ENCODE measurements around the gene FGFRL1. TPM values are rescaled to one million over a fixed set of nuclear protein-coding genes. Genes with fewer than 3 reads are reported as not detected.

The FGFRL1 gene
- total and polyA plus RNA-seq, 2 of the 13 experiments (the other 11 are each of a cell fraction or from before 2014, with no cell fraction given): 19.1 to 30.6 TPM

DNA sequence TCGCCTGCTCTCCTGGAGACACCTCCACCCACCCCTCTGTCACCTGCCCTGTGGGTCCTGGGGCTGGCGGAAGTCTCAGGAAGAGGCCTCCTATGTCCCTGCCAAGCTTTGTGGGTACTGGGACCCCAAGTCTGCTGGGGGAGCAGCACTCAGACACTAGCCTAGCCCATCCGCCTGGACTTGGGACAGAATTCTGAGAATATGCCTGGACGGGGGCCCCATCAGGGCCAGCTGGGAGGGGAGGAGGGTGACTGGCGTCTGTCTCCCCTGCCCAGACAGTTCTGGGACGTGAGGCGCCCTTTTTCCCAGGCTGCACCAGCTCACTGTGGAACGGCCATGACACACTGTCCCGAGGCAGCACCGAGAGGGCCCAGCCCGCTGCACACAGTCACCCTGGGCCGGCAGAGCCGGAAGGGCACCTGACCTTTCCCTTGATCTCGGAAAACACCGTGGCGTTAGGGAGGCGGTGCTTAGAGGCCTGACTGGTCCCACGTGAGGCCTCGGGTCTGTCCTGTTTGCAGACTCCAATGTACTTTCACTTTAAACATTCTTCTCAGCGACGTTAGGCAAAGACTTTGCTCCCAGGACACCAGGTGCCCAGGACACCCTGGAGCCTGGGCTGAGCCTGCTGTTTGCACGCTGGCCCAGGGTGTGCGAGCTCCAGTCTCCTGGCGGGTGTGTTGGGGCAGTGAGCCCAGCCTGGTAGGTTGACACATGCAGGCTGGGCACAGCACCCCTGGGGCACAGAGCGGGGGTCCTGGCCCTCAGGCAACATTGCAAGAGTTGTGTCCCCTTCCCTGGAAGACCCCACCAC, 18.9 kb upstream of the FGFRL1 start (continued):
- TF ChIP-seq ZNF207 (IDR thresholded peaks at IDR 0.05; ENCODE audit: borderline replicate concordance) (no peak), ZNF30 (CRISPR knock-in tag; IDR thresholded peaks at IDR 0.05) (no peak), TP53 (CRISPR knock-in tag; conservative IDR thresholded peaks at IDR 0.05) (no peak), CENPT (CRISPR knock-in tag; IDR thresholded peaks at IDR 0.05; ENCODE audit: low read depth) (no peak), YEATS2 (CRISPR knock-in tag; IDR thresholded peaks at IDR 0.05; ENCODE audit: borderline replicate concordance) (peak; percentile 82), HOXD1 (CRISPR knock-in tag; IDR thresholded peaks at IDR 0.05) (no peak; the same call in 1 of the 2 replicates), HNRNPL (IDR thresholded peaks at IDR 0.05; ENCODE audit: low read depth, low read length) (peak; percentile 96), ZNF484 (CRISPR knock-in tag; IDR thresholded peaks at IDR 0.05; ENCODE audit: borderline replicate concordance, low read depth) (no peak), ATF7 (IDR thresholded peaks at IDR 0.05) (no peak), ATF7 (CRISPR knock-in tag; IDR thresholded peaks at IDR 0.05) (no peak), ZNF432 (CRISPR knock-in tag; IDR thresholded peaks at IDR 0.05; ENCODE audit: borderline replicate concordance) (no peak), ZNF577 (CRISPR knock-in tag; IDR thresholded peaks at IDR 0.05; ENCODE audit: borderline replicate concordance, low read depth) (no peak), MAZ (IDR thresholded peaks at IDR 0.05; ENCODE audit: borderline replicate concordance, low read depth, low read length) (no peak), MAZ (CRISPR knock-in tag; IDR thresholded peaks at IDR 0.05; ENCODE audit: low read depth) (peak; percentile 66; the same call in 1 of the 2 replicates), TBX2 (CRISPR knock-in tag; IDR thresholded peaks at IDR 0.05; ENCODE audit: borderline replicate concordance) (peak; percentile 95), GATAD1 (CRISPR knock-in tag; IDR thresholded peaks at IDR 0.05) (peak; percentile 85), ZNF703 (CRISPR knock-in tag; IDR thresholded peaks at IDR 0.05; ENCODE audit: borderline replicate concordance) (no peak; the same call in 1 of the 2 replicates), ZNF652 (CRISPR knock-in tag; IDR thresholded peaks at IDR 0.05; ENCODE audit: borderline replicate concordance, low read depth) (peak; percentile 38; the same call in 1 of the 2 replicates), SIN3B (IDR thresholded peaks at IDR 0.05; ENCODE audit: low read length) (0 out of 2 replicates have a peak, but pooled peaks have one; percentile 33), DNMT1 (CRISPR knock-in tag; IDR thresholded peaks at IDR 0.05) (0 out of 2 replicates have a peak, but pooled peaks have one; percentile 33), ZNF788 (CRISPR knock-in tag; IDR thresholded peaks at IDR 0.05; ENCODE audit: borderline replicate concordance) (peak; percentile 87; the same call in 1 of the 2 replicates), TOE1 (CRISPR knock-in tag; IDR thresholded peaks at IDR 0.05) (no peak), PCBP2 (optimal IDR thresholded peaks at IDR 0.05; ENCODE audit: low read depth, low read length, poor library complexity, severe bottlenecking) (no peak), ZBTB42 (CRISPR knock-in tag; IDR thresholded peaks at IDR 0.05) (peak; percentile 55), ZNF83 (CRISPR knock-in tag; IDR thresholded peaks at IDR 0.05; ENCODE audit: borderline replicate concordance) (0 out of 2 replicates have a peak, but pooled peaks have one; percentile 47), BRD4 (CRISPR knock-in tag; IDR thresholded peaks at IDR 0.05) (no peak), POGZ (CRISPR knock-in tag; IDR thresholded peaks at IDR 0.05) (peak; percentile 57), ZNF251 (CRISPR knock-in tag; IDR thresholded peaks at IDR 0.05) (no peak)
- TF ChIP-seq, protein P1, sequence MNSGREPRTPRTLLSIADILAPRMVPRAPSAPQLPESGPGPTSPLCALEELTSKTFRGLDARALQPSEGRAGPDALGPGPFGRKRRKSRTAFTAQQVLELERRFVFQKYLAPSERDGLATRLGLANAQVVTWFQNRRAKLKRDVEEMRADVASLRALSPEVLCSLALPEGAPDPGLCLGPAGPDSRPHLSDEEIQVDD (CRISPR knock-in tag; IDR thresholded peaks at IDR 0.05; ENCODE audit: borderline replicate concordance): no peak
- TF ChIP-seq, protein P2, sequence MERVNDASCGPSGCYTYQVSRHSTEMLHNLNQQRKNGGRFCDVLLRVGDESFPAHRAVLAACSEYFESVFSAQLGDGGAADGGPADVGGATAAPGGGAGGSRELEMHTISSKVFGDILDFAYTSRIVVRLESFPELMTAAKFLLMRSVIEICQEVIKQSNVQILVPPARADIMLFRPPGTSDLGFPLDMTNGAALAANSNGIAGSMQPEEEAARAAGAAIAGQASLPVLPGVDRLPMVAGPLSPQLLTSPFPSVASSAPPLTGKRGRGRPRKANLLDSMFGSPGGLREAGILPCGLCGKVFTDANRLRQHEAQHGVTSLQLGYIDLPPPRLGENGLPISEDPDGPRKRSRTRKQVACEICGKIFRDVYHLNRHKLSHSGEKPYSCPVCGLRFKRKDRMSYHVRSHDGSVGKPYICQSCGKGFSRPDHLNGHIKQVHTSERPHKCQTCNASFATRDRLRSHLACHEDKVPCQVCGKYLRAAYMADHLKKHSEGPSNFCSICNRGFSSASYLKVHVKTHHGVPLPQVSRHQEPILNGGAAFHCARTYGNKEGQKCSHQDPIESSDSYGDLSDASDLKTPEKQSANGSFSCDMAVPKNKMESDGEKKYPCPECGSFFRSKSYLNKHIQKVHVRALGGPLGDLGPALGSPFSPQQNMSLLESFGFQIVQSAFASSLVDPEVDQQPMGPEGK (CRISPR knock-in tag; IDR thresholded peaks at IDR 0.05): peak; percentile 63; the same call in 1 of the 2 replicates

All from HepG2 (cell line).